Ishikawa (cell line): ENCODE measurements around the gene ARMH2.

Source experiments
- CEBPB ChIP-seq: IDR thresholded peaks from 2 replicates; pipeline ENCODE4 v1.6.1; 2012
- CREB1 ChIP-seq: IDR thresholded peaks from 2 replicates; pipeline ENCODE4 v1.6.1; 2012; ENCODE audit warnings: low read depth
- EGR1 ChIP-seq: IDR thresholded peaks from 2 replicates; pipeline ENCODE4 v1.6.1; 2012
- EP300 ChIP-seq: IDR thresholded peaks from 2 replicates; pipeline ENCODE4 v1.6.1; 2012; ENCODE audit warnings: borderline replicate concordance
- FOXM1 ChIP-seq: IDR thresholded peaks from 2 replicates; pipeline ENCODE4 v1.6.1; 2012; ENCODE audit warnings: low read depth, borderline replicate concordance
- NFIC ChIP-seq: IDR thresholded peaks from 2 replicates; pipeline ENCODE4 v1.6.1; 2012
- RAD21 ChIP-seq: IDR thresholded peaks from 2 replicates; pipeline ENCODE4 v1.6.1; 2012; ENCODE audit warnings: low read depth
- TAF1 ChIP-seq: IDR thresholded peaks from 2 replicates; pipeline ENCODE4 v1.6.1; 2012; ENCODE audit warnings: low read depth, mild to moderate bottlenecking
- TCF12 ChIP-seq: IDR thresholded peaks from 2 replicates; pipeline ENCODE4 v1.6.1; 2012; ENCODE audit warnings: low read depth
- TEAD4 ChIP-seq: IDR thresholded peaks from 2 replicates; pipeline ENCODE4 v1.6.1; 2012
- YY1 ChIP-seq: IDR thresholded peaks from 2 replicates; pipeline ENCODE4 v1.6.1; 2012; ENCODE audit warnings: low read depth
- ZBTB7A ChIP-seq: IDR thresholded peaks from 2 replicates; pipeline ENCODE4 v1.6.1; 2012; ENCODE audit warnings: low read depth
- TF ChIP-seq, protein P1 (sequence below): IDR thresholded peaks from 2 replicates; pipeline ENCODE4 v1.6.1; 2012
- TF ChIP-seq, protein P2 (sequence below): IDR thresholded peaks from 2 replicates; pipeline ENCODE4 v1.6.1; 2012
- TF ChIP-seq, protein P3 (sequence below): IDR thresholded peaks from 2 replicates; pipeline ENCODE4 v1.6.1; 2012; ENCODE audit warnings: low read depth, mild to moderate bottlenecking

ARMH2 gene

DNA sequence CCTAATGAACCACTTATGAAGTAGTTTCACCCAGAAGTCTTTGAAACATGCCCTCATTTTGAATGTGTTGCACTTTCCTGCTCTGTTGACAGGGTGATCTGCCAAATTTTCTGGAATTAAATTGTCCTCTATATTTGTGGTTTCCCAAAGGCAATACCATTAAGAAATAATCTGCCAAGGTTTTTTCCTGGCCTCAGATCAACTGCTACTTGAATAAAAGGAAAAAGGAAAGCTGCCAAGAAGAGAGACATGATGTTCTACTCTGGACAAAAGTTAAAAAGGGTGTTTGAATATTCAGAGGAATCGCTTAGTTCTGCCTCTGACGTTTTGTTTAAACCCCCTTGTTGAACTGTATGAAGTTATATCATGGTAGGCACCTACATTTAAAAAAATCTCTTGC, 37.4 kb upstream of the ARMH2 start:
- no peak for TF ChIP-seq EGR1
- TF ChIP-seq, protein P1, sequence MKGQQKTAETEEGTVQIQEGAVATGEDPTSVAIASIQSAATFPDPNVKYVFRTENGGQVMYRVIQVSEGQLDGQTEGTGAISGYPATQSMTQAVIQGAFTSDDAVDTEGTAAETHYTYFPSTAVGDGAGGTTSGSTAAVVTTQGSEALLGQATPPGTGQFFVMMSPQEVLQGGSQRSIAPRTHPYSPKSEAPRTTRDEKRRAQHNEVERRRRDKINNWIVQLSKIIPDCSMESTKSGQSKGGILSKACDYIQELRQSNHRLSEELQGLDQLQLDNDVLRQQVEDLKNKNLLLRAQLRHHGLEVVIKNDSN: no peak
- no peak for TF ChIP-seq CEBPB
- no peak for TF ChIP-seq CREB1
- TF ChIP-seq RAD21: no peak
- no peak for TF ChIP-seq TCF12
- TF ChIP-seq FOXM1: no peak
- TF ChIP-seq NFIC: no peak
- TF ChIP-seq YY1: no peak
- TF ChIP-seq, protein P2, sequence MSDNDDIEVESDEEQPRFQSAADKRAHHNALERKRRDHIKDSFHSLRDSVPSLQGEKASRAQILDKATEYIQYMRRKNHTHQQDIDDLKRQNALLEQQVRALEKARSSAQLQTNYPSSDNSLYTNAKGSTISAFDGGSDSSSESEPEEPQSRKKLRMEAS: no peak
- TF ChIP-seq TAF1: no peak
- no peak for TF ChIP-seq TEAD4
- no peak for TF ChIP-seq EP300
- TF ChIP-seq, protein P3, sequence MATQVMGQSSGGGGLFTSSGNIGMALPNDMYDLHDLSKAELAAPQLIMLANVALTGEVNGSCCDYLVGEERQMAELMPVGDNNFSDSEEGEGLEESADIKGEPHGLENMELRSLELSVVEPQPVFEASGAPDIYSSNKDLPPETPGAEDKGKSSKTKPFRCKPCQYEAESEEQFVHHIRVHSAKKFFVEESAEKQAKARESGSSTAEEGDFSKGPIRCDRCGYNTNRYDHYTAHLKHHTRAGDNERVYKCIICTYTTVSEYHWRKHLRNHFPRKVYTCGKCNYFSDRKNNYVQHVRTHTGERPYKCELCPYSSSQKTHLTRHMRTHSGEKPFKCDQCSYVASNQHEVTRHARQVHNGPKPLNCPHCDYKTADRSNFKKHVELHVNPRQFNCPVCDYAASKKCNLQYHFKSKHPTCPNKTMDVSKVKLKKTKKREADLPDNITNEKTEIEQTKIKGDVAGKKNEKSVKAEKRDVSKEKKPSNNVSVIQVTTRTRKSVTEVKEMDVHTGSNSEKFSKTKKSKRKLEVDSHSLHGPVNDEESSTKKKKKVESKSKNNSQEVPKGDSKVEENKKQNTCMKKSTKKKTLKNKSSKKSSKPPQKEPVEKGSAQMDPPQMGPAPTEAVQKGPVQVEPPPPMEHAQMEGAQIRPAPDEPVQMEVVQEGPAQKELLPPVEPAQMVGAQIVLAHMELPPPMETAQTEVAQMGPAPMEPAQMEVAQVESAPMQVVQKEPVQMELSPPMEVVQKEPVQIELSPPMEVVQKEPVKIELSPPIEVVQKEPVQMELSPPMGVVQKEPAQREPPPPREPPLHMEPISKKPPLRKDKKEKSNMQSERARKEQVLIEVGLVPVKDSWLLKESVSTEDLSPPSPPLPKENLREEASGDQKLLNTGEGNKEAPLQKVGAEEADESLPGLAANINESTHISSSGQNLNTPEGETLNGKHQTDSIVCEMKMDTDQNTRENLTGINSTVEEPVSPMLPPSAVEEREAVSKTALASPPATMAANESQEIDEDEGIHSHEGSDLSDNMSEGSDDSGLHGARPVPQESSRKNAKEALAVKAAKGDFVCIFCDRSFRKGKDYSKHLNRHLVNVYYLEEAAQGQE: no peak
- TF ChIP-seq ZBTB7A: no peak

DNA sequence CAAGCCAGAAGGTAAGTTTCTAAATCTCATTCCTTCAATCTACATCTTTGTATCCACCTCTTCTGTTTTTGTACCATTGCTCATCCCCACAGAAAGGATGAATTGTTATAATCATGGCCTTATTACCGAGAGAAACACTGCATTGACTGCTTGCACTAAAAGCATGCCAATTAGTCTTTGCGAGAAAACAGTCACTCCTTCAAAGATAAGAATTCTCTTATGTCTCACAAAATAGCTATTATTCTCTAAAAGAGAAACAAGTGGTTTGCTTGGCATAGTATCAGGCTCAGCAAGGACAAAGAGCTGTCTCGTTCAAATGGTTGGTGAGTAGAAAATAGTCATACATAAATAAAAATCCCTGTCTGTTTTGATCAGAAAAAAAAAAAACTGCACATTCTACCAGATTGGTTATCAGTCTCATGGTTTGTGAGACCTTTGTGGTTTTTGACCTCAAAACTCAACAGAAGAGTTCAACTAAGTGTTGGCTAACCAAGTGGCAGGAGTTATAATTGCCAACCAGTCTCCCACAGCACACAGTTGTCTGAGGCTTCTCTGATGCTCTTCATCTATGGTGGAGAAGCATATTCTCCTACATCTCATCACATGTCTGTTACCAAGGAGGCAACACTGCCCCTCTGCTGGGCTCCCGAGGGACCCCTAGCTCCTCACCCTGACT, 35.1 kb upstream of the ARMH2 start:
- TF ChIP-seq YY1 (no peak), NFIC (no peak), ZBTB7A (no peak), TAF1 (no peak), FOXM1 (no peak), TCF12 (no peak), TEAD4 (no peak), EGR1 (no peak), RAD21 (no peak), EP300 (no peak), CEBPB (no peak)
- TF ChIP-seq, protein P2: no peak
- TF ChIP-seq, protein P1: no peak
- TF ChIP-seq, protein P3: no peak

DNA sequence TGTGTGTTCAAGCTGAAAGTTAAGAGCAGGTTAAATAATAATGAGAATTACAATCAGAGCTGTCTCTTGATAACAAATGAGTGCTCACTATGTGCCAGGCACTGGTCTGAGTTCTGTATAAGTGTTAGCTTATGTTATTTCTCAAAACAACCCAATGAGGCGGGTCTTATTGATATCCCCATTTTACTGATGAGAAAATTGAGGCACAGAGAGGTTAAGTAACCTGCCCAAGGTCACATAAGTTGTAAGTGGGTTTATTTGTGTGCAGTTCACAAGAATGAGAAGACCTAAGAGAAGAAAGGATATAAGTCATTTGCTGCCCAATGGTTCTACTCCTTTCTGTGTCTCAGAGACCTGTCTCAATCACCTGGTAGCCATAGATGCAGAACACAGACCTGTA, 34.1 kb upstream of the ARMH2 start:
- TF ChIP-seq, protein P3: no peak
- no peak for TF ChIP-seq TEAD4
- no peak for TF ChIP-seq EGR1
- no peak for TF ChIP-seq FOXM1
- TF ChIP-seq ZBTB7A: no peak
- TF ChIP-seq NFIC: no peak
- no peak for TF ChIP-seq YY1
- no peak for TF ChIP-seq EP300
- TF ChIP-seq TAF1: no peak
- TF ChIP-seq RAD21: no peak
- TF ChIP-seq, protein P2: no peak
